NCI-H526 treated with DMSO at 0.1 percent for 48 hours (cell line): ENCODE measurements around the gene SPOCD1.

ENCODE experiments used
- DNase-seq: peaks from one replicate; lab custom pipeline; 2025; lab: John Stamatoyannopoulos, UW

Gene SPOCD1

DNA sequence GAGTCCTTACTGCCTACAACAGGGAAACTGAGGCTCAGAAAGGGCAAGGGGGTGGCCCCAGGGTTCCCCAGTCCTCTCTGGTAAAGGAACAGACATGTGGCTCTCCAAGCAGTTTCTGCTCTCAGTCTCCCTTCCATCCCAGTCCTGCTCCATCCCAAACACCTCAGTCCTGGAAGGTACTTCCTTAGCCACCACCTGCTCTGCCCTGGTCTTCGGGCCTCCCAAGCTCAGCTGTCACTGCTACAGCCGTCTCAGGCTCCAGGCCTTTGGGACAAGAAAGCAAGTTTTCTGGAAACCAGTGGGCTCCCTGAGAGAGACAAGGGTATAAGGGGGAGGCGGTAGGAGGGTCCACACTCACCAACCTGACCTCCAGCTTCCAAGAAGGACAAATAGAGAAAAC is 28.6 kb downstream of the SPOCD1 start:
- DNase-seq: no peak

DNA sequence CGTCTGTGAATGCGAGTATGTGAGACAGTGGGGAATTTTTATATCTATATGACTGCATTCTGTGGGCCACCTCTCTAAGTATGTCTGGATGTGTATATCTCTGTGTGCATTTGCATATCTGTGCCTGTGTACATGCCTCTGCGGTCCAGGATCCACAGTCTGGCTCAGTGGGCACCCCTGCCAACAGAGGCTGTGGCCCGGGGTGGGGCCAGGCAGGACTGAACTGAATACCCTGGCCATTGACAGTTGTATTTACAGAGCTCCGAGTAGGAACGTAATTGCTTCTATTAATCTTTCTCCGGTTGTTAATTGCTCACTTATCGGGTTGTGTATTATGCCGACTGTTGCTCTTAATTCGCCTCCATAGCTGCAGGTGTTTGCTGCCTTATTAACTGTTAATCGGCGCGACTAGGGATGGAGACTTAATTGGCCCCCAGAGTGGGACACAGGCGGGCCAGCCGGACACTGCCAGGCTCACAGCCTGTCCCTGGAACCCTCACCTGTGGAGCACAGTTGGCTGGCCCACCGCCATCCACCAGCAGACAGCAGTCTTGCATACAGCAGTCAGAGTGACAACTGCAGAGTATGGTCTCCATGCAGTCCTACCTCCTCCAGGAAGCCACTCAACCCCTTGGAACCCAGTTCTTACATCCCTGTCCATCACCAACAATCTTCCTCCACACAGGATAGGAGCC is 29.3 kb downstream of the SPOCD1 start:
- peak; percentile 52 for DNase-seq

DNA sequence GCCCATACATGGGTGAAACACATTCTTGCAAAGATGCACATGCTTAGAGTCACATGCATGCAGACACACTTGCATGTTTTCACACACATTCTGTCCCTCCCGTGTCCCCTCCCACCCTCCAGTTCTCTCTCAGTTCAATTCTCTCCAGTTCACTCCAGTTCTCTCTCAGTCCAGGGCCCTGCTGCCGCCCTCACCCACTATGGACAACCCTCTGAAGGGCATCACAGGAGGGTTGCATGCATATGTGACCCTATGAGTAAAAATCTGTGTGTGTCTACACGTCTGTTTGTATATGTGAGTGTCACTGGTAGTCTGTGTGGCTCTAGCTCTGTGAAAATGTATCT is 29.9 kb downstream of the SPOCD1 start:
- no peak for DNase-seq

DNA sequence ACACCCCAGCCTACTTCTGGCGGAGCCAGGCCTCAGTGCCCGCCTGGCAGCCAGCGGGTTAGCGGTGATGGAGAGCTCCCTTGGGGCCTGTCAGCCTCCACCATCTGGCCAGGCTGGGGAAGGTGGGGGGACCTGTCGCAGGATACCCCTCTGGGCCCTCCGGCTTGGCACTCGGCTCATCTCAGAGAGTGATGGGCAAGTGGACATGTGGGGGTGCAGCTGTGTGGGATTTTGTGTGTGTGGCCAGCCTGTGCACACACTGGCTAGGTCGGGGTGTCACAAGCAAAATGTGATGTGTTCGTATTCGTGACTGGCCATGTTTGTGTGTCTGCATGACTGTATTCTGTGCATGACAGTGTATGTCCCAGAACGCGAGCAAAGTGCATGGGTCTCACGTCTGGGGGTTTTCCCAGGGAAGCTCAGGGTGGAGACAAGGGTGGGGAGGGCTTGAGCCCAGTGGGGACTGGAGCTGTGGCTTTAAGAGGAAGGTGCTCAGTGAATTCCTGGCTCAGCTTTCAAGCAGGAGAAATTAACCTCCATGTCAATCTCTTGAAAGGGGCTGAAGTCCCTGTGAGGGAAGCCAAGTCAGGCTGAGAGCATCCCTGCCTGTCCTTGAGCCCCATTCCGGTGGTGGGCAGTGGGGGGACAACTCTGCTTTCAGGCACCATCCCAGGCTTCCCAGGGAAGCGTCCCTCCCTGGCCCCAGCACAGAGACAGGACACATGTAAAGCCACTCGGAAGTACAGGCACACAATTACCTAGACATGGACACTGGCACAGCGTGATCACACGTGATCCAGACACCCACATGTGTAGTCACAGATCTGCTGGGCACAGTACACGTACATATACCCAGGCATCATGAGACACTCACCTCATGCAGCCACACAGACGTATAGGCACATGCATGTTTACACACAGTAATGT is 30.5 kb downstream of the SPOCD1 start:
- DNase-seq: peak; percentile 37

DNA sequence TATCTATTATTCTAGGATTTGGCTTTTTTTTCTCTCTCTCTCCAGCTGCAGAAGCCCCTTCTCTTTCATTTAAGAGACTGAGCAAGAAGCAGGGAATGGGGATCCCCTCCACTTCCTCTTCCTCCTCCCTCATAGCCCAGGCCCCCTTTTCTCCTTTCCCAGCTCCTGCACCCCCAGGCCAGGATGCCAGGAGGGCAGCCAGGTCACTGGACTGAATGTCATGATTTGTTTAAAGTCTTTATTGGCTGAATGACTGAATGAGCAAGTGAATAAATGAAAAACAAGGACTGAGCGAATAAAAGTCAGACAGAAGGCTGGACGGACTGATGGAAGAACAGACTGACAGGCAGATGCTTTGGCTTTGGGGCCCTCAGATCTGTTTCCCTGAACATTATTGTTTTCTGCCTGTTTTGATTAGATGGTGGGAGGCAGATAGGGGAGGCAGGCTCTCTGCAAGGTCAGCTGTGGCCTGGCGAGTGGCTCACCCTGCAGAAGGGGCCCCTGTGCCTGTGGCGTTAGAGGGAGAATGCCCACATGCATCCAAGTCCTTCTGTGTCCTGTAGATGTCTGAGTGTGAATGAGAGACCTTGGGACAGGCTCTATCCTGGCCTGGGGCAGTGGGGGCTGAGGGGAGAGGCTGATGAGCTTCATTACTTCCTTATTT is 31.3 kb downstream of the SPOCD1 start:
- DNase-seq: no peak

DNA sequence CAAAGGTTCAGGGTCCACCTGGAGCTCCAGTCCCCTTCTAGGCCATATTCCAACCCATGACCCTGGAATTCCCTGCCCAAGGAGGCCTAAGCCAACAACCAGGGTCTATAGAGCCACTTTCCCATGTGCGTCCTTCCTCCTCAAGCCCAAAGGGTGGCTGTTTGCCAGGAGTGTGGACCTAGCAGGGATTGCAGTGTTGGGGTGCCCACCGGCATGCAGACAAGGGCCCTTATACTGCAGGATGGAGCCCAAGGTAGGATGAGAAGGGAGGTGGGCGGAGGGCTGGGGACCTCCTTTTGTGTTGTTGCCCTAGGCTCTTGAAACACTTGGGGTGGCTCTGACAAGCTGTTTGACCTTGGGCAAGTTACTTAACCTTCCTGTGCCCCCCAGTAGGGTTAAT is 32.0 kb downstream of the SPOCD1 start:
- no peak for DNase-seq

DNA sequence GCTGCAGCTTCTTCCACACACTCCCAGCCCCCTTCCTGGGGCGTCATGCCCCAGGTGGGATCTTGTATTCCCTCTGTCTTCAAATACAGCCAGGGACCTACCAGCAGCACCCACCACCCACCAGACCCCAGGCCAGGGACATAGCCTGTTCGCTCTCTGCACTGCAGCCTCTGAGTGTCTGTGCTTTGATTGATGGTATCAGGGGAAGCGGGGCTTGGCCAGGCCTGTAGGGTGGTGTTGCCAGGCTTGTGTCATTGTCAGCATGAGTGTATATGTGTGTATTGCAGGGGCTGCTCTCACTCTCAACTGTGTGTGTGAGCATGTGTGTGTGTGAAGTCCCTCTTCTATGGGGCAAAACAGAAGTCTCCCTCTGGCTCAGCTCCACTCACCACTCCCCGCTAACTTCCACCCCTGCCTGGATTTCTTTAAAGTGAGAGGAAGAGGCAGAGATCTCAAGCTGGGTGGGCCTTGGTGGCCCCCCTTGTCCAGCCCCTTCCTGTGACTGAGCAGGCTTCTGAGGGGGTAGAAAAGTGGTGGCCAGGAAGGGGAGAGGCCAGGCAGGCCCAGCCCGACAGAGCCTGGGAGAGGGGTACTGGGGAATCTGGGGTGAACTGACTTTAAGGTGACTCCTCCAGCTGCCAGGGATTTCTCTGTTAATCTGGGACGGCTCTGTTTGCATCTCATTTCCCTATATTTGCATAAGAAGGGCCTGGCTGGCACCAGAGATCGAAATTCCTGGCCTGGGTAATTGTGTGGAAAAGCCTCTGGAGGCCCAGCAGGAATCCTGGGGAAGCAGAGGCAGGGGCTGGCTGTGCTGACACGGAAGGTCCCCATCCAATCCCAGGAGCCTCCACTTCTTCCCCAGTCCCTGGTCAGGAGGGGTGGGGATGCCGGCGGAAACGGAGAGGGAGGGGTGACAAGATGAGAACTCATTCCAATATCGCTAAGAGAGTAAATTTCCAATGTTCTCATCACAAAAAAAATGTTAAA is 33.1 kb downstream of the SPOCD1 start:
- peak; percentile 94 for DNase-seq

DNA sequence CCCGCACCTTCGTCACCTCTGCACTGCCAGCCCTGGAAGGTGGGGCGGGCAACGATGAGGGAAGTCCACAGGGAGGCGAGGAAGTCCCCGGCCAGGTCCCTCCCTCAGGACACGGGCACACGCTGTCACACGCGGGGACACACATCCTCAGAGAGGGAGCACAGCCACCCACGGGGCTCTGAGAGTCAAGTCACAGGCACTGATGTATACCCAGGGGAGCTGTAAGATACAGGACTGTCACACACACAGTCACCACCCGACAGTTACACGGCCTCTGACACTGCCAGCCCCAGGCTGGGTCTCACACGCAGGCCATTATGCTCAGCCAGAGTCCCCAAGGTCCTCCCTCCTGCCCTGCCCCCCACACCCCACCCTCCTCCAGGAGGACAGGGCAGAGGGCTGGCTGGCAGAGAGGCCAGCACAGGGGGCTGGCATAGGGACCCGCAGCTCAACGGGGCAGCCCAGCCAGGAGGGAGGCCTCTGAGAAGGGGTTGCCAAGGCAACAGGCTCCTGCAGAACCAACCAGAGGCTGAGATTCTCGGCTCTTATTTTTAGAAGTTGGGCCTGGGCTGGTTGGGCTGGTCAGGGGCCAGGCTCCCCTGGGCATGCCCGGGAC is 34.0 kb downstream of the SPOCD1 start:
- no peak for DNase-seq

DNA sequence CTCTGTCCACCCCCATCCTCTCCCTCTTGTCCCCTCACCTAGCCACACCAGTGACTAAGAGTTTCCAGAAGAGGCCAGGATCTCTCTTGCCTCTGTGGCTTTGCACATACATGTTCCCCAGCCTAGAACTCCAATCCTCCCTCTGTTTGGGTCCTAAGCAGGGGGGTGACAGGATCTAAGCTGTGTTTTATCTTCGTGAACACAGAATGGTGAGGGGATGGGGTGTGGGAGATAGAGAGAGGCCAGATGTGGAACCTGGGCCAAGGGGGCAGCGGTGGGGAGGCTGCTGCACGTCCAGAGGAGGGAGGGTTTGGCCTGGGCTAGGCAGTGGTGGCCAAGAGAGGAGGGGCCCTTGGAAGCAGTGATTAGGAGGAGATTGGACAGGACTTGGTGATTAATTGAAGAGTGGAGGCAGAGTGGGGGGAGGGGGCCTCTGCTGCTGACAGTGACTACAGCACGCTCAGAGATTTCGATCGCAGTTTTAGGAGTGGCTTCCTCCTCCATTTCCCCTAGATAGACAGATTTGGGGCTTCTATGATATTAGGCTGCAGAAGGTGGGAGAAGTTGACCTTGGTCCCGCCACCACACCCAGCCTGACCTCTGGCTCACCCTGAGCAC is 34.6 kb downstream of the SPOCD1 start:
- no peak for DNase-seq

DNA sequence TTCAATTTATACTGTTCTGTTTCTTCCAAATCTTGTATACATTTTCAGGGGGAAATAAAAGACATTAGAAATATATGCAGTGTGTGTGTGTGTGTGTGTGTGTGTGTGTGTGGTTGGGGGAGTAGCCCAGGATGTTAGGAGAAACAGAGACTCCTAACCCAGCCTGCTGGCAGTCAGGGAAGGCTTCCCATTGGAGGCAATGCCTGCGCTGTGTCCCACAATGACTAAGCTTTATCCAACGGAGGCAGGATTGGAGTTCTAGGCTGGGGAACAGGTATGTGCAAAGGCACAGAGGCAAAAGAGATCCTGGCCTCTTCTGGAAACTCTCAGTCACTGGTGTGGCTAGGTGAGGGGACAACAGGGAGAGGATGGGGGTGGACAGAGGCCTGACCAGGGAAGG is 35.2 kb downstream of the SPOCD1 start:
- DNase-seq: no peak

DNA sequence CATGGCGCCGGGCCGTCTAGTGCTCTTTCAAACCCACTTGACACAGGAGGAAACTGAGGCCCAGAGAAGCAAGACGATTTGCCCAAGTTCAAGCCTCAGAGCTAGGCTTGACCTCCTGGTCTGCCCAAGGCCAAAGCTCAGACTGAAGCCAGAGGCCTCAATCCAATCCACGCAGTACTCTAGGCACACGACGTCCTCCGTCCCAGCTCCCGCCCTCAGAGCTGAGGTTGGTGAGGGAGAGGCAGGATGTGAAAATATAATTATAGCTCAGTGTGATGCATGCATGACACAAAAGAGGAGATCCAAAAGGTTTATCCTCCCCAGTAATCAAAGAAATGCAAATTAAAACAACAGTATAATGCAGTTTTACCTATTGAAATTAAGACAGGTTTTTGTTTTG is 36.1 kb downstream of the SPOCD1 start:
- no peak for DNase-seq

DNA sequence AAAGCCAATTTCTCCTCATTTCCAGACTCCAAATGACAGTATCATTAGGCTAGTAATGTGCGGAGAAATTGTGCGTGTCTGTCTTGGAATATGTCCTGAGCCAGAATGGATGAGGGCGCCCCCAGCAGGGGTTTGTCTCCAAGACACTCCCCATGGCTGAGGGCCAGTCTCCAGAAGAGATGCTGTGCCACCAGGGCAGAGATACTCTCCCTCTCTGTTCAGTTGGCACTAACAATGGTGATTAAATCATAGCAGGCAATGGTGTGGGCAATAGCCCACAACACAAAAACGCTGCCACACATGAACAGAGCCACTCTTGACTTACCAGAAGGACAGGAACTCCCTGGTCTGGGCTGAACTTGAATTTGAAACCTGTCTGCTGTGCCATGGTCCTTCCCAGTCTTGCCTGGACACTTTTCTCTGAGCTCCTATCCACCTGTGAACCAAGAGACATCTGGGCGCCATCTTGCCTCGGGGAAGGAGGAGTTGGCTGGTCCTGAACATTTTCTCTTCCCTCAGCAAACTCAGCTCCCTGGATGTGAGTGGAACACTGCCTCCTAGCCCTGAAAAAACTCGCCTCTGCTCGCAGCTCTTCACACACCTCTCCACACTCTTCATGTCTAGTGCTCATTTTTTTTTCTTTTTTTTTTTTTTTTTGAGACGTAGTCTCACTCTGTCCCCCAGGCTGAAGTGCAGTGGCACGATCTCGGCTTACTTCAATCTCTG is 36.9 kb downstream of the SPOCD1 start:
- no peak for DNase-seq

DNA sequence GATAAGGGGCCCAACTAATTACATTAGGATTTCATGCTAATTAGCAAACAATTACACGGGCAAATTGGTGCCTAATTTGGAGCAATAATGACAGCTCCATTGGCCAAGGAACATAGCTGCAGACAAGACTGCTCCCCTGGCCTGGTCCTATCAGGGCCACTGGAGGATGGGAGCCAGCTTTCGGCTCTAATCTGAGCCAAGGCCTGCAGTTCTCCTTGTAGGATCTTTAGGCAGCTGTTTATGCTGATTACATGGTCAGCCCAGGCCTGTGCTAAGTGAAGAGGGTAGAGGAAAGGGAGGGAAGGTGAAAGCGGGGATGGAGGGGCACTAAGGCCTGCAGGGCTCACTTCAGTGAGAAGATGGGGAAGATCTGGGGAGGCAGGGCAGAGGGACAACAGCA is 39.3 kb downstream of the SPOCD1 start:
- DNase-seq: no peak

DNA sequence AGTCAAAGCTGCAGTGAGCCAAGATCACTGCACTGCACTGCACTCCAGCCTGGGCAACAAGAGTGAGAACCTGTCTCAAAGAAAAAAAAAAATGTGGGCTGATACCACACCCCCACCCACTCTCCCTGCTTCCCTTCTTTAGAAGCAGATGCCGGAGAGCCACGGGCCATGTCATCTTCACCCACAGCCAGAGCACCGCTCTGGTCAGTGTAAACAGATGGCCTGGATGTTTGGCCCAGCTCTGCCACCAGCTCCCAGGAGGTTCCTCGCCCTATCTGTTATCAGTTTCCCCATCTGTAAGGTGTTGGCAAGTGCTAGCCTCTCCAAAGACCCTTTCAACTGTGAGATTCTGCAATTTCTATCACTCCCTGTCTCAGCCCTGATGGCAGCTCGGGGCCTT is 39.8 kb downstream of the SPOCD1 start:
- DNase-seq: no peak

DNA sequence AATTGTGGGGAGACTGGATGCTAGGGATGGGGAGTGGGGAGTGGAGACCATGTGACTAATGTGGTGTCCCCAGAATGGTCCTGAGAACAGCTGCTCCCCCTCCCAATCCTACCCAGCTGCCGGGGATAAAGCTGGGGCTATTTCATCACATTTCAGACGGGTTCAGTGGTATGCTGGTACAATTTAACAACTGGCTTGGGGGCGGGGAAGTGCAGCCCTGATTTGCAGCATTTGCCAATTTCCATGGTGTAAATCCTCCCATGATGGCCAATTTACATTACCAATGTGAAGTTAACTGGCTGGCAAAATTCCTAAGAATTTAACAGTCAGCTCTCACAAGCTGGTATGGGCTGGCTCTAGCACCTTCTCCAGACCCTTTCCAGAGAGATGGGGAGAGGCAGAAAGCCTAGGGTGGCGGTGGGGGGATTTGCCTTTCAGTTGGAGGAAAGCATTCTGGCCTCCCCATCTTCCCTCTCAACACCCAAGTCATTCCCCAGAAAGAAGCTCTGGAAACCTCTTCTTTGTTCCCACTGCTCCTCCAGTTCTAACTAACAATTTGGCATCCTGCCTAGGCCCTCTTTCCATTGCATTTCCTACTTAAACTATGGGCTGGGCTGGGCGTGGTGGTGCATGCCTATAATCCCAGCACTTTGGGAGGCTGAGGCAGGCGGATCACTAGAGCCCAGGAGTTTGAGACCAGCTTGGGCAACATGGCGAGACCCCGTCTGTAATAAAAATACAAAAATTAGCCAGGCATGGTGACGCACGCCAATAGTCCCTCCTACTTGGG is 40.4 kb downstream of the SPOCD1 start:
- no peak for DNase-seq

DNA sequence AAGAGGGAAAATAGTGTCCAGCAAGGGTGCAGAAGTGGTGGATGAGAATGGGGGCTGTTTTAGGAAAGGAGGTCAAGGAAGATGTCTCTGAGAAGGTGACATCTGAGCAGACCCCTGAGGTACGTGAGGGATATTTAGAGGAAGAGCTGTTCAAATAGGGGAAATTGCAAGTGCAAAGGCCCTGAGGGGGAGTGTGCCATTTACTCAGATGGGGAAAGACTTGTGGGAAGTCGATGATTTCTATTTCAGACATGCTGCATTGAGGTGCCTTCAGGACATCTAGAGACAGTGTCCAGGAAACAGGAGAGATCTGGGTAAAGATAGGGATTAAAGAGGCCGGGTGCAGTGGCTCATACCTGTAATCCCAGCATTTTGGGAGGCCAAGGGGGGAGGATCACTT is 41.3 kb downstream of the SPOCD1 start:
- no peak for DNase-seq

DNA sequence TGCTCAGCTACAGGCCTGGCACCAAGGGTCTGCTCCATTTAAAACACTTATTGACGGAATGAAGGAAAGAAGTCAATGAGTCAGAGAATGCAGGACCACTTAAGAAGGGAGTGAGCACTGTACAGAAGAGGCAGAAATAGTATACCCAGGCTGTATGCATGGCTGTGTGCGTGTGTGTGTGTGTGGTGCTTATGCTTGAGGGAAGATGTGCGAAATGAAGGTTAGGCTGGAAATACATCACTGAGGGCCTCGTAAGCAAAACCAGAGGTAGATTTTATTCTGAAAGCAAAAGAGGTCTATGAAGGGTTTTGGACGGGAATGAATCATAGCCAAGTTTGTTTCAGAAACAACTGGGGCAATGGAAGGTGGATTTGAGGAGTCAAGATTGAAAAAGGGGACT is 42.0 kb downstream of the SPOCD1 start:
- no peak for DNase-seq

DNA sequence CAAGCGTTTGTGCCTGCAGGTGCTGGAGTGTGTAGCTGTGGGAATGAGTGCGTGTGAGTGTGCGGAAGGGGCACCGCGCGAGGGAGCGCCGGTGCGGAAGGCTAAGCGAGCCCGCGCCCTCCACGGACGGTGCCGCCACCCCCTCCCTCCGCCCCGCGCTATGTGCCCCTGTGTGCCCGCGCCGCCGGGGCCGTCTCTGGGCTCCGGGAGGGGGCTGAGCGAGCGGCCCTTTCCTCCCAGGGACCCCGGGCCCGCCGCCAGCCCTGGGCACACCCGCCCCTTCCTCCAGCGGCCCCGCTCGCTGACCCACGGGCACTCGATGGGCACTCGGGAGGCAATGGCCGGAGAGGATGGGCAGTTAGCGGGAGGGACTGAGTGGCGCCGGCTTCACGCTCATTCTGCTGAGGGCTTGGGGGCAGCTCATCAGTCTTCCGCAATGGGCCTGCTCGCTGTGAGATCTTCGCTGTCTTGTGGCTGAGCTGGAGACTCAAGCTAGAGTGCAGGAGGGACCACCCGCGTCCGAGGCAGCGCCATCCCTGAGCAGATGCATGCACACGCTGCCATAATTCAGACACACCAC is 43.1 kb downstream of the SPOCD1 start:
- no peak for DNase-seq
